ENCODE measurements around the gene WIPF2.

DNA sequence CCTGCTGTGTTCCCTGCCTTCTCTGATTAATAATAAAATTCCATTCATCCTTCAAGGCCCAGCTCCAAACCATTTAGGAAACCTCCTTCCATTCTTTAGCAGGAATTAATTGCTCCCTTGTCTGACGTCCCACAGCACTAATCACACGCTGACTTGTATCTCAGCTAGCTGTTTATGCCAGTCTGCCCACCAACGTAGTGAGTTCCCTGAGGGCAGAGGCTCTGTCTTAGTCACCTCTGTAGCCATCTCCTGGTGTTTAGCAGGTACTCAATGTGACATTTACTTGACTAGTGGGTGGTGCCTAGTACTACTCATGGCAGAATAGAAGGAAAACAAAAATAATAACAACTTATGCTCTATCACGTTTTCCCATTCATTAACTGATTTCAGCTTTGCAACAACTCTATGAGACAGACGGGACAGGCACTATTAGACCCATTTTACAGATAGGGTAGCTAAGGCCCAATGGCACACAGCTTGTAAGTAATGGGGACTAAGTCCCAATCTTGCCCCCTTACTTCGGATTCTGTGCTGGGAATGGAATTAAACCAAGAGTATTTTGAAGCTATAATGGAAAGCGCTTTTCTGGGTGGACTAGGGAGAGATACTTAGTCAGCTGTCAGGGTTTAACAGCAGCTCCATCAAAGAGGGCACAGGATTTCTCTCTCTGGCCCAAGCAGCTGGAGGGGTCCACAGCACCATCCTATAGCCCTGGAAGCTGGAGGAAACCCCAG, 931 bp upstream of the WIPF2 start:
- TF ChIP-seq, protein P1, sequence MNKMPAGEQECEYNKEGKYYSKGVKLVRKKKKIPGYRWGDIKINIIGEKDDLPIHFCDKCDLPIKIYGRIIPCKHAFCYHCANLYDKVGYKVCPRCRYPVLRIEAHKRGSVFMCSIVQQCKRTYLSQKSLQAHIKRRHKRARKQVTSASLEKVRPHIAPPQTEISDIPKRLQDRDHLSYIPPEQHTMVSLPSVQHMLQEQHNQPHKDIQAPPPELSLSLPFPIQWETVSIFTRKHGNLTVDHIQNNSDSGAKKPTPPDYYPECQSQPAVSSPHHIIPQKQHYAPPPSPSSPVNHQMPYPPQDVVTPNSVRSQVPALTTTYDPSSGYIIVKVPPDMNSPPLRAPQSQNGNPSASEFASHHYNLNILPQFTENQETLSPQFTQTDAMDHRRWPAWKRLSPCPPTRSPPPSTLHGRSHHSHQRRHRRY (tag by site-specific recombination; IDR thresholded peaks at IDR 0.05) = no peak
- no peak for TF ChIP-seq CTCF (tag by site-specific recombination; IDR thresholded peaks at IDR 0.05)
- no peak for TF ChIP-seq EGR2 (tag by site-specific recombination; IDR thresholded peaks at IDR 0.05; ENCODE audit: low read depth)
- no peak for TF ChIP-seq ZNF629 (tag by site-specific recombination; IDR thresholded peaks at IDR 0.05)
- TF ChIP-seq, protein P2, sequence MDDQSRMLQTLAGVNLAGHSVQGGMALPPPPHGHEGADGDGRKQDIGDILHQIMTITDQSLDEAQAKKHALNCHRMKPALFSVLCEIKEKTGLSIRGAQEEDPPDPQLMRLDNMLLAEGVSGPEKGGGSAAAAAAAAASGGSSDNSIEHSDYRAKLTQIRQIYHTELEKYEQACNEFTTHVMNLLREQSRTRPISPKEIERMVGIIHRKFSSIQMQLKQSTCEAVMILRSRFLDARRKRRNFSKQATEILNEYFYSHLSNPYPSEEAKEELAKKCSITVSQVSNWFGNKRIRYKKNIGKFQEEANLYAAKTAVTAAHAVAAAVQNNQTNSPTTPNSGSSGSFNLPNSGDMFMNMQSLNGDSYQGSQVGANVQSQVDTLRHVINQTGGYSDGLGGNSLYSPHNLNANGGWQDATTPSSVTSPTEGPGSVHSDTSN (CRISPR knock-in tag; IDR thresholded peaks at IDR 0.05) = no peak
